ENCODE measurements around the gene TP53AIP1.

The TP53AIP1 gene

GRCh38 chr11:128886406-128887124 is 56.1 kb downstream of the TP53AIP1 start:
- peak; percentile 21 for DNase-seq
